Measurements from ENCODE around the gene PTPN22. TPM values are rescaled to one million over a fixed set of nuclear protein-coding genes. Genes with fewer than 3 reads are reported as not detected.
A peak's percentile ranks its signal among the peaks of the same experiment; 100 is the strongest.

Gene PTPN22
- total and polyA plus RNA-seq, 3 donors from 2014 or later, result 0.39 to 1.6 (median 1.4) TPM

DNA sequence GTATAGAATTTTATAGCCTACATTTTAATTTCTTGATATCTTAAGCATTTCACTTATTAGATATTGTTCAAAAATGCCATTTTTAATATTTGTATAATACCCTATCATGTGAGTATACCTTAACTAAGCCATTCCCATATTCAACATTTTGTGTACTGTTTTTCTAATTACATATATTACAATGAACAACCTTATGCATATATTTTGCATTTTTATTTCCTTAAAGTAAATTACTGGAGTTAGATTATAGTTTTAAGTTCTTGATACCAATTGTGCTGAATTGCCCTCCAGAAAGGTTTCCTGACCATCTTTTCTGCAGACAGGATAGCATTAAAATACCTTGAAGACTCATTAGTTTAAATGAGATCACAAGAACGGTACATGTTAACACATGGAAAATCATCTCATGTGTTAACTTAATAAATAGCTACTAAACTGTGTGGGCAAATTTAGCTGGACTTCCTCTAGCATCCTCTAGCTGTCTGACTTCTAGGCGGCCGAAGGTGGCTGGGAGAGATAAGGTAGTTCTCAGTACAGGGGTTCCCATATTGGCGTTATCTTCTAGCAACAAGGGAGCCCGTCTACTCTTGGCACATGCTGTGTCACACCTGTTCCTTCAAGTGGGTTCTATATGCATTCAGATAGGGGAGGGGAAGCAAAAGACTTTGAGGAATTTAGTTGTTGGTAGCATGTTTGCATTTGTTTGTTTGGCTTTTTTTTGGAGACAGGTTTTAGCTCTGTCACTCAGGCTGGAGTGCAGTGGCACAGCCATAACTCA is 42.6 kb upstream of the PTPN22 start:
- no peak for TF ChIP-seq POLR2A (IDR thresholded peaks at IDR 0.05)
- TF ChIP-seq, protein P1, sequence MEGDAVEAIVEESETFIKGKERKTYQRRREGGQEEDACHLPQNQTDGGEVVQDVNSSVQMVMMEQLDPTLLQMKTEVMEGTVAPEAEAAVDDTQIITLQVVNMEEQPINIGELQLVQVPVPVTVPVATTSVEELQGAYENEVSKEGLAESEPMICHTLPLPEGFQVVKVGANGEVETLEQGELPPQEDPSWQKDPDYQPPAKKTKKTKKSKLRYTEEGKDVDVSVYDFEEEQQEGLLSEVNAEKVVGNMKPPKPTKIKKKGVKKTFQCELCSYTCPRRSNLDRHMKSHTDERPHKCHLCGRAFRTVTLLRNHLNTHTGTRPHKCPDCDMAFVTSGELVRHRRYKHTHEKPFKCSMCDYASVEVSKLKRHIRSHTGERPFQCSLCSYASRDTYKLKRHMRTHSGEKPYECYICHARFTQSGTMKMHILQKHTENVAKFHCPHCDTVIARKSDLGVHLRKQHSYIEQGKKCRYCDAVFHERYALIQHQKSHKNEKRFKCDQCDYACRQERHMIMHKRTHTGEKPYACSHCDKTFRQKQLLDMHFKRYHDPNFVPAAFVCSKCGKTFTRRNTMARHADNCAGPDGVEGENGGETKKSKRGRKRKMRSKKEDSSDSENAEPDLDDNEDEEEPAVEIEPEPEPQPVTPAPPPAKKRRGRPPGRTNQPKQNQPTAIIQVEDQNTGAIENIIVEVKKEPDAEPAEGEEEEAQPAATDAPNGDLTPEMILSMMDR (IDR thresholded peaks at IDR 0.05), result no peak
- Histone ChIP-seq H3K36me3 (ENCODE audit: low read depth, missing control alignments) (no peaks in the 10 kb centered on the region), H3K27ac (no peak overlapping the region), H3K9me3 (no peaks in the 10 kb centered on the region), H3K4me3 (no peak overlapping the region), H3K27me3 (no peaks in the 10 kb centered on the region), H3K4me1 (no peaks in the 10 kb centered on the region)
- DNase-seq, result no peak
- intact Hi-C loops (cut with DNase I; ENCODE audit: low total_unique reads), result no loop called here
- 68 to 83% methylated on average over 5 of the region's 5 CpGs for WGBS, 2 donors

DNA sequence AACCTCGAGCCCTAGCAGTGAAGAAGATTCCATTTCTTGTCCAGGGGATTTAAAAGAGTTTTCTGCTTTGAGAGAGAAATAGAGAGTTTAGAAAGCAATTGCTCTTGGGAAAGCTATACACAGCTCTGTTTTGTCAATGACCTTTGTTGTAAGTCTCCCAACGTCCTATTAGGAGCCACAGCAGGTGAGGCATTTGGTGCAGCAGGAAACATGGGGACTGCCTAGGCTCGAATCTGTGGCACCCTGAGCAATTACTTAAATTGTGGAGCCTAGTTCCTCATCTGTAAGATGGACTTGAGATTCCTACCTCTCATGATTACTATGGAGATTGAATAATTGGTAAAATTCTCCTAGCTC is 41.8 kb upstream of the PTPN22 start:
- intact Hi-C loops (cut with DNase I; ENCODE audit: low total_unique reads), result no loop called here
- TF ChIP-seq, protein P1 (IDR thresholded peaks at IDR 0.05), result no peak
- TF ChIP-seq POLR2A (IDR thresholded peaks at IDR 0.05), result no peak
- Histone ChIP-seq H3K27me3 (no peaks in the 10 kb centered on the region), H3K27ac (no peak overlapping the region), H3K4me1 (no peaks in the 10 kb centered on the region), H3K9me3 (no peaks in the 10 kb centered on the region), H3K36me3 (ENCODE audit: low read depth, missing control alignments) (no peaks in the 10 kb centered on the region), H3K4me3 (no peak overlapping the region)
- no peak for DNase-seq
- 34 to 43% methylated on average over 3 of the region's 3 CpGs for WGBS, 2 donors

DNA sequence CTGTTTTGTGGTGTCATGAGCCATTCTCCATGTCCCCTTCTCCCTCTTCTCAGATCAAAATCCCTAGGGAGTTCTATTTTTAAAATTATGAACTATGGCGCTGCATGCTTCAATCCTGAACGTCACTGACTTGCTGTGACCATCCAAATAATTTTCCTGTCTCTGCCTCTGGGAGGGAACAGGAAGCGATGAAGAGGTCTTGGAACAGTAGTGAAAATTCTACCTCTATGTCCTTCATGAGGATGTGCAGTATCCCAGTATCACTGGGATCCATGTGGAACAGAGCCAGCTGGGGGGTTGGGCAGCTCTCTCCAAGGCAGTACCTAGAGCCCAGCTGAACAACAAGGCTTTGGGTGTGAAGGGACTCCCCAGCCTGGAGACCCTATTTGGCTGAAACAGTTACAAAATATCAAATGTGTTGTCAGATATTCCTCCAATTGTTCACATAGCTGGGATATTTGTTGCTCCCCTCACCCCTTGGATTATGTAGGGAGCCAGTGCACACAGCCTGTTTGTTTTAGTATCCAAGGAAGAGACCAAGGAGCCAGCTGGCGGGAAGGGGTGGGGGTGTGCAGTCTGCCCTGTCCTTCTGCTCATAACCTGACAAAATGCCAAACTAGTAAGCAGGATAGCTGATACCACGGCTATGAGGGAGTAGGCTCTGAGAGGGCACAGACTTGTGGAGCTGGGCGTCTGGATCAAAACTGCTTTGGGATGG is 41.2 kb upstream of the PTPN22 start:
- intact Hi-C loops (cut with DNase I; ENCODE audit: low total_unique reads), result no loop called here
- no peaks in the 10 kb centered on the region for H3K9me3 ChIP-seq
- no peak overlapping the region for H3K4me3 ChIP-seq
- no peaks in the 10 kb centered on the region for H3K36me3 ChIP-seq (ENCODE audit: low read depth, missing control alignments)
- 33 to 53% methylated on average over 6 of the region's 6 CpGs for WGBS, 2 donors
- TF ChIP-seq POLR2A (IDR thresholded peaks at IDR 0.05), result no peak
- TF ChIP-seq, protein P1 (IDR thresholded peaks at IDR 0.05), result no peak
- DNase-seq, result peak; percentile 70
- no peaks in the 10 kb centered on the region for H3K27me3 ChIP-seq
- H3K27ac ChIP-seq, result no peak overlapping the region
- H3K4me1 ChIP-seq, result no peaks in the 10 kb centered on the region

DNA sequence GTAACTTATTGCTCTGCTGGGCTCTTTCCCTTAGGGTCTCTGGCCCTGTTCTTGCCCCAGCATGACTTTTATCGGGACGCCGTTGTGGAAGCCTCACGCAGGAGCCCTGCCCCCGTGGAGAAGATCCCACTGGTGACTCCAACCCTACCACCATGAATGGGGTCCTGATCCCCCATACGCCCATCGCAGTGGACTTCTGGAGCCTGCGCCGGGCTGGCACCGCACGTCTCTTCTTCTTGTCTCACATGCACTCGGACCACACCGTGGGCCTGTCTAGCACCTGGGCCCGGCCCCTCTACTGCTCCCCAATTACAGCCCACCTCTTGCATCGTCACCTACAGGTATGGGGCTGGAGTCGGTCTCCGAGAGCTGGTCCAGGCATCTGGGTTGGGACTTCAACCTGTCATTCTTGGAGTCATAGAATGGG is 33.9 kb upstream of the PTPN22 start:
- Histone ChIP-seq H3K36me3 (ENCODE audit: low read depth, missing control alignments) (no peaks in the 10 kb centered on the region), H3K4me1 (peaks cover 9% of the 10 kb centered on the region)
- TF ChIP-seq POLR2A (IDR thresholded peaks at IDR 0.05), result no peak
- TF ChIP-seq, protein P1 (IDR thresholded peaks at IDR 0.05), result peak in 1 of 3 experiments; percentile 1

More for the DNA sequence above, 33.9 kb upstream of the PTPN22 start:
- H3K4me3 ChIP-seq, result peak overlapping the region; percentile 77 to 82
- H3K27ac ChIP-seq, result peak overlapping the region; percentile 69 to 90
- intact Hi-C loops (cut with DNase I; ENCODE audit: low total_unique reads), result loop anchor here (2.0 kb wide), 1 partner anchor 23 kb away; the partner anchor contains the start of gene HIPK1
- DNase-seq, result peak; percentile 60
- no peaks in the 10 kb centered on the region for H3K9me3 ChIP-seq
- 0 to 1% methylated on average over 17 of the region's 17 CpGs for WGBS, 2 donors
- no peaks in the 10 kb centered on the region for H3K27me3 ChIP-seq

Data from testis (tissue), 3 donors.